ENCODE results near the gene GREB1. TPM values are rescaled to one million over a fixed set of nuclear protein-coding genes. Genes with fewer than 3 reads are reported as not detected.

Gene GREB1
- total RNA-seq, 1 experiment from 2014 or later = 0.62 TPM

- POLR2A ChIA-PET (ENCODE audit: unreplicated experiment) = no interaction called here
- CTCF ChIA-PET = no interaction called here
- no peaks in the 10 kb centered on the region for H4K20me1 ChIP-seq (ENCODE audit: low read length)
- no peak overlapping the region for H3K9ac ChIP-seq (ENCODE audit: low read length)
- H3K4me2 ChIP-seq (ENCODE audit: low read length) = no peak overlapping the region
- H3K9me2 ChIP-seq (replicated peaks; ENCODE audit: low read length) = no peaks in the 10 kb centered on the region
- no peak for TF ChIP-seq EZH2 (IDR thresholded peaks at IDR 0.05; ENCODE audit: low read length, unreplicated experiment)
- no peak for TF ChIP-seq CTCF (conservative IDR thresholded peaks at IDR 0.05; ENCODE audit: low read depth, low read length)
- no peak for TF ChIP-seq EZH2phosphoT487 (IDR thresholded peaks at IDR 0.05; ENCODE audit: borderline replicate concordance, low read length)
- H2AFZ ChIP-seq (ENCODE audit: low read length) = no peak overlapping the region
- H3K36me3 ChIP-seq (ENCODE audit: low read depth, low read length) = no peaks in the 10 kb centered on the region
- H3K27ac ChIP-seq (ENCODE audit: low read length) = no peak overlapping the region
- no peaks in the 10 kb centered on the region for H3K9me3 ChIP-seq (ENCODE audit: low read length)
- intact Hi-C loops (cut with micrococcal nuclease) = no loop called here
- H3F3A ChIP-seq (ENCODE audit: low read length, unreplicated experiment) = no peaks in the 10 kb centered on the region
- no peaks in the 10 kb centered on the region for H3K4me1 ChIP-seq (ENCODE audit: insufficient read depth, low read length)
- no peak for ATAC-seq
- BruUV-seq (replicated peaks) = no TSS peak
- no peaks in the 10 kb centered on the region for H3K79me2 ChIP-seq (ENCODE audit: low read length)
- no peaks in the 10 kb centered on the region for H3K27me3 ChIP-seq (ENCODE audit: low read length)
- no peak overlapping the region for H3K4me3 ChIP-seq (ENCODE audit: low read length)
- DNase-seq = no peak
Observed at GRCh38 chr2:11613297-11613696, 79.5 kb downstream of the GREB1 start.

- no peak for TF ChIP-seq EZH2 (IDR thresholded peaks at IDR 0.05; ENCODE audit: low read length, unreplicated experiment)
- no peak for TF ChIP-seq EZH2phosphoT487 (IDR thresholded peaks at IDR 0.05; ENCODE audit: borderline replicate concordance, low read length)
- TF ChIP-seq CTCF (conservative IDR thresholded peaks at IDR 0.05; ENCODE audit: low read depth, low read length) = no peak
- H3K9ac ChIP-seq (ENCODE audit: low read length) = no peak overlapping the region
- H3K79me2 ChIP-seq (ENCODE audit: low read length) = no peaks in the 10 kb centered on the region
- H3K36me3 ChIP-seq (ENCODE audit: low read depth, low read length) = no peaks in the 10 kb centered on the region
- no peak overlapping the region for H3K27ac ChIP-seq (ENCODE audit: low read length)
- CTCF ChIA-PET = interaction anchor here (0.5 kb wide), 1 partner anchor 15 kb away, joined by 3 read pairs; no protein-coding TSS in a partner anchor
- no peaks in the 10 kb centered on the region for H3K9me3 ChIP-seq (ENCODE audit: low read length)
- H3K9me2 ChIP-seq (replicated peaks; ENCODE audit: low read length) = no peaks in the 10 kb centered on the region
- DNase-seq (no peak), ATAC-seq (no peak)
- no peak overlapping the region for H3K4me3 ChIP-seq (ENCODE audit: low read length)
- no peaks in the 10 kb centered on the region for H3K27me3 ChIP-seq (ENCODE audit: low read length)
- H3K4me1 ChIP-seq (ENCODE audit: insufficient read depth, low read length) = no peaks in the 10 kb centered on the region
- H4K20me1 ChIP-seq (ENCODE audit: low read length) = no peaks in the 10 kb centered on the region
- H3F3A ChIP-seq (ENCODE audit: low read length, unreplicated experiment) = no peaks in the 10 kb centered on the region
- POLR2A ChIA-PET (ENCODE audit: unreplicated experiment) = no interaction called here
- no peak overlapping the region for H2AFZ ChIP-seq (ENCODE audit: low read length)
- intact Hi-C loops (cut with micrococcal nuclease) = no loop called here
- H3K4me2 ChIP-seq (ENCODE audit: low read length) = no peak overlapping the region
- no TSS peak for BruUV-seq (replicated peaks)
Observed at GRCh38 chr2:11615209-11615608, 81.4 kb downstream of the GREB1 start.

GRCh38 chr2:11616097-11616687 lies 82.3 kb downstream of the GREB1 start:
- TF ChIP-seq EZH2 (IDR thresholded peaks at IDR 0.05; ENCODE audit: low read length, unreplicated experiment) = no peak
- no peak for TF ChIP-seq CTCF (conservative IDR thresholded peaks at IDR 0.05; ENCODE audit: low read depth, low read length)
- TF ChIP-seq EZH2phosphoT487 (IDR thresholded peaks at IDR 0.05; ENCODE audit: borderline replicate concordance, low read length) = no peak
- Histone ChIP-seq H3K4me1 (ENCODE audit: insufficient read depth, low read length) (no peaks in the 10 kb centered on the region), H3K4me2 (ENCODE audit: low read length) (no peak overlapping the region), H4K20me1 (ENCODE audit: low read length) (no peaks in the 10 kb centered on the region), H3K9ac (ENCODE audit: low read length) (no peak overlapping the region), H3K27me3 (ENCODE audit: low read length) (0 out of 2 replicates have a peak, but pooled peaks cover 3% of the 10 kb centered on the region), H3K79me2 (ENCODE audit: low read length) (no peaks in the 10 kb centered on the region), H3K27ac (ENCODE audit: low read length) (no peak overlapping the region), H2AFZ (ENCODE audit: low read length) (no peak overlapping the region), H3K9me2 (replicated peaks; ENCODE audit: low read length) (no peaks in the 10 kb centered on the region), H3K36me3 (ENCODE audit: low read depth, low read length) (no peaks in the 10 kb centered on the region), H3K4me3 (ENCODE audit: low read length) (no peak overlapping the region), H3F3A (ENCODE audit: low read length, unreplicated experiment) (no peaks in the 10 kb centered on the region), H3K9me3 (ENCODE audit: low read length) (no peaks in the 10 kb centered on the region)
- POLR2A ChIA-PET (ENCODE audit: unreplicated experiment) = no interaction called here
- no TSS peak for BruUV-seq (replicated peaks)
- DNase-seq (no peak), ATAC-seq (no peak)
- CTCF ChIA-PET = no interaction called here
- intact Hi-C loops (cut with micrococcal nuclease) = no loop called here
